ENCODE measurements around the gene TBX10. TPM values are rescaled to one million over a fixed set of nuclear protein-coding genes. Genes with fewer than 3 reads are reported as not detected.
"Not testable (repeated sequence)": the region's sequence is repeated elsewhere in the genome, so short reads cannot be mapped to it uniquely, and the experiment has no call there.

Gene TBX10
- polyA plus RNA-seq, 1 of the 3 experiments (the other 2 are of a cell fraction): not detected

DNA sequence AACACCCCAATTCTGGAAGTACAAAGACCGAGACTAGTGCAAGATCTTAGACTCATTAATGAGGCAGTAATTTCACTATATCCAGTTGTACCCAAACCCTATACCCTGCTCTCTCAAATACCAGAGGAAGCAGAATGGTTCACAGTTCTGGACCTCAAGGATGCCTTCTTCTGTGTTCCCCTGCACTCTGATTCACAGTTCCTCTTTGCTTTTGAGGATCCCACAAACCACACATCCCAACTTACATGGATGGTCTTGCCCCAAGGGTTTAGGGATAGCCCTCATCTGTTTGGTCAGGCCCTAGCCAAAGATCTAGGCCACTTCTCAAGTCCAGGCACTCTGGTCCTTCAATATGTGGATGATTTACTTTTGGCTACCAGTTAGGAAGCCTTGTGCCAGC, 15.8 kb downstream of the TBX10 start:
- DNase-seq; H3K4me2 ChIP-seq; POLR2A ChIA-PET; H3K79me2 ChIP-seq (ENCODE audit: insufficient read depth); H2AFZ ChIP-seq (ENCODE audit: low read depth); H4K20me1 ChIP-seq (ENCODE audit: insufficient read depth); CTCF ChIA-PET; H3K9me3 ChIP-seq; H3K27ac ChIP-seq (ENCODE audit: low read depth in 2 of 2, low read length in 1 of 2); H3K4me3 ChIP-seq (ENCODE audit: low read depth in 2 of 2, low read length in 1 of 2); H3K9ac ChIP-seq; H3K36me3 ChIP-seq (replicated peaks in 1 of 2; ENCODE audit: control insufficient read depth in 1 of 2, insufficient read depth in 2 of 2, low read length in 1 of 2); H3K27me3 ChIP-seq (ENCODE audit: insufficient read depth); H3F3A ChIP-seq (replicated peaks; ENCODE audit: insufficient read depth); H3K9me2 ChIP-seq; H3K4me1 ChIP-seq (ENCODE audit: control insufficient read depth in 1 of 2, insufficient read depth in 2 of 2, low read depth in 1 of 2, low read length in 1 of 2): not testable (repeated sequence)
- 91% methylated on average over 1 of the region's 1 CpG for WGBS (ENCODE audit: low lambda C conversion rate)

DNA sequence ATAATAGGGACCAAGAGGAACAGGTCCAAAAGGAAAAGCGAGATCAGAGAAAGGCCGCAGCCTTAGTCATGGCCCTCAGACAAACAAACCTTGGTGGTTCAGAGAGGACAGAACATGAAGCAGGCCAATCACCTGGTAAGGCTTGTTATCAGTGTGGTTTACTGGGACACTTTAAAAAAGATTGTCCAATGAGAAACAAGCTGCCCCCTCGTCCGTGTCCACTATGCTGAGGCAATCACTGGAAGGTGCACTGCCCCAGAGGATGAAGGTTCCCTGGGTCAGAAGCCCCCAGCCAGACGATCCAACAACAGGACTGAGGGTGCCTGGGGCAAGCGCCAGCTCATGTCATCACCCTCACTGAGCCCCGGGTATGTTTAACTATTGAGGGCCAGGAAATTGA, 16.7 kb downstream of the TBX10 start:
- H3K9ac ChIP-seq; H2AFZ ChIP-seq (ENCODE audit: low read depth); H3K4me3 ChIP-seq (ENCODE audit: low read depth in 2 of 2, low read length in 1 of 2); POLR2A ChIA-PET; H3K27ac ChIP-seq (ENCODE audit: low read depth in 2 of 2, low read length in 1 of 2); H3K4me1 ChIP-seq (ENCODE audit: control insufficient read depth in 1 of 2, insufficient read depth in 2 of 2, low read depth in 1 of 2, low read length in 1 of 2); H3K27me3 ChIP-seq (ENCODE audit: insufficient read depth); H3K9me2 ChIP-seq; H3K9me3 ChIP-seq; CTCF ChIA-PET; DNase-seq; H4K20me1 ChIP-seq (ENCODE audit: insufficient read depth); H3F3A ChIP-seq (replicated peaks; ENCODE audit: insufficient read depth); H3K79me2 ChIP-seq (ENCODE audit: insufficient read depth); H3K36me3 ChIP-seq (replicated peaks in 1 of 2; ENCODE audit: control insufficient read depth in 1 of 2, insufficient read depth in 2 of 2, low read length in 1 of 2); H3K4me2 ChIP-seq: not testable (repeated sequence)
- WGBS (ENCODE audit: low lambda C conversion rate): 57% methylated on average over 6 of the region's 7 CpGs

DNA sequence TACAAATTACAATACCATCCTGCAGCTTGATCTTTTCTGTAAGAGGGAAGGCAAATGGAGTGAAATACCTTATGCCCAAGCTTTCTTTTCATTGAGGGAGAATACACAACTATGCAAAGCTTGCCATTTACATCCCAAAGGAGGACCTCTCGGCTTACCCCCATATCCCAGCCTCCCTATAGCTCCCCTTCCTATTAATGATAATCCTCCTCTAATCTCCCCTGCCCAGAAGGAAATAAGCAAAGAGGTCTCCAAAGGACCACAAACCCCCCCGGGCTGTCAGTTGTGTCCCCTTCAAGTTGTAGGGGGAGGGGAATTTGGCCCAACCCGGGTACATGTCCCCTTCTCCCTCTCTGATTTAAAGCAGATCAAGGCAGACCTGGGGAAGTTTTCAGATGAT, 17.6 kb downstream of the TBX10 start:
- H3K27ac ChIP-seq (ENCODE audit: low read depth in 2 of 2, low read length in 1 of 2); DNase-seq; CTCF ChIA-PET; H3K9ac ChIP-seq; H3K79me2 ChIP-seq (ENCODE audit: insufficient read depth); H3K36me3 ChIP-seq (replicated peaks in 1 of 2; ENCODE audit: control insufficient read depth in 1 of 2, insufficient read depth in 2 of 2, low read length in 1 of 2); H3K9me3 ChIP-seq; H3K4me1 ChIP-seq (ENCODE audit: control insufficient read depth in 1 of 2, insufficient read depth in 2 of 2, low read depth in 1 of 2, low read length in 1 of 2); H3K4me2 ChIP-seq; H3K27me3 ChIP-seq (ENCODE audit: insufficient read depth); POLR2A ChIA-PET; H3K9me2 ChIP-seq; H3F3A ChIP-seq (replicated peaks; ENCODE audit: insufficient read depth); H4K20me1 ChIP-seq (ENCODE audit: insufficient read depth); H3K4me3 ChIP-seq (ENCODE audit: low read depth in 2 of 2, low read length in 1 of 2); H2AFZ ChIP-seq (ENCODE audit: low read depth): not testable (repeated sequence)
- WGBS (ENCODE audit: low lambda C conversion rate): 55% methylated on average over 3 of the region's 3 CpGs

DNA sequence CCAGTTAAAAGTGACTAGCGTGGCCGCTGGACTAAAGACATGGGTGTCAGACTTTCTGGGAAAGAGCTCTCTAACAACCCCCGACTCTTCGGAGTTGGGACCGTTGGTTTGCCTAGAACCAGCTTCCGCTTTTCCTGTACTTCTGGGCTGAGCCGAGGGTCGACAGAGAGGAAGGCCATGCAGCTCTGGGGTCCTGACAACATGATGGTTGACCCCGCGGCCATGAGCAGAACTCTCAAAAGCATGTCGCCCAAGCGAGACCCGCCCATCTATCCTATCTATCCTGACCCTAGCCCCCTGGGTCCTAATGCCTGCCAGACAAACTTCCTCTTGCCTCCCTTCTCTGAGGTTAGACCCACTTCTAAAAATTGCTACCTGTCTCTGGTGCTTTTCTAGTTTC, 18.9 kb downstream of the TBX10 start:
- H3K9ac ChIP-seq; H3K79me2 ChIP-seq (ENCODE audit: insufficient read depth); H4K20me1 ChIP-seq (ENCODE audit: insufficient read depth); H3K4me1 ChIP-seq (ENCODE audit: control insufficient read depth in 1 of 2, insufficient read depth in 2 of 2, low read depth in 1 of 2, low read length in 1 of 2); H2AFZ ChIP-seq (ENCODE audit: low read depth); H3K27ac ChIP-seq (ENCODE audit: low read depth in 2 of 2, low read length in 1 of 2); H3F3A ChIP-seq (replicated peaks; ENCODE audit: insufficient read depth); H3K9me3 ChIP-seq; DNase-seq; H3K4me3 ChIP-seq (ENCODE audit: low read depth in 2 of 2, low read length in 1 of 2); H3K27me3 ChIP-seq (ENCODE audit: insufficient read depth); H3K36me3 ChIP-seq (replicated peaks in 1 of 2; ENCODE audit: control insufficient read depth in 1 of 2, insufficient read depth in 2 of 2, low read length in 1 of 2); H3K4me2 ChIP-seq; POLR2A ChIA-PET; H3K9me2 ChIP-seq: not testable (repeated sequence)
- CTCF ChIA-PET: interaction anchor here (1.2 to 1.3 kb wide), 2 partner anchors 8 to 10 kb away, joined by 3 to 7 read pairs; partner anchors contain the start of gene NUDT8
- 55% methylated on average over 6 of the region's 13 CpGs for WGBS (ENCODE audit: low lambda C conversion rate)

DNA sequence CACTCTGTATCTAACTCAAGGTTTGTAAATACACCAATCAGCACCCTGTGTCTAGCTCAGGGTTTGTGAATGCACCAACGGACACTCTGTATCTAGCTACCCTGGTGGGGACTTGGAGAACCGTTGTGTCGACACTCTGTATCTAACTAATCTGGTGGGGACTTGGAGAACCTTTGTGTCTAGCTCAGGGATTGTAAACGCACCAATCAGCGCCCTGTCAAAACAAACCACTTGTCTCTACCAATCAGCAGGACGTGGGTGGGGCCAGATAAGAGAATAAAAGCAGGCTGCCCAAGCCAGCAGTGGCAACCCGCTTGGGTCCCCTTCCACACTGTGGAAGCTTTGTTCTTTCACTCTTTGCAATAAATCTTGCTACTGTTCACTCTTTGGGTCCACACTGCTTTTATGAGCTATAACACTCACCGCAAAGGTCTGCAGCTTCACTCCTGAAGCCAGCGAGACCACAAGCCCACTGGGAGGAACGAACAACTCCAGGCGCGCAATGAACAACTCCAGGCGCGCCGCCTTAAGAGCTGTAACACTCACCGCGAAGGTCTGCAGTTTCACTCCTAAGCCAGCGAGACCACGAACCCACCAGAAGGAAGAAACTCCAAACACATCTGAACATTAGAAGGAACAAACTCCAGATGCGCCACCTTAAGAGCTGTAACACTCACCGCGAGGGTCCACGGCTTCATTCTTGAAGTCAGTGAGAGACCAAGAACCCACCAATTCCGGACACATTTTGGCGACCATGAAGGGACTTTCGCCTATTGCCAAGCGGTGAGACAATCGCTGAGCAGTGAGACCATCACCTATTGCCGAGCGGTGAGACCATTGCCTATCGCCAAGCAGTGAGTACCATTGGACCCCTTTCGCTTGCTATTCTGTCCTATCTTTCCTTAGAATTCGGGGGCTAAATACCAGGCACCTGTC, 19.6 kb downstream of the TBX10 start:
- H3K9me2 ChIP-seq; H2AFZ ChIP-seq (ENCODE audit: low read depth); POLR2A ChIA-PET; H3K36me3 ChIP-seq (replicated peaks in 1 of 2; ENCODE audit: control insufficient read depth in 1 of 2, insufficient read depth in 2 of 2, low read length in 1 of 2); H3K4me2 ChIP-seq; H3K9me3 ChIP-seq; H4K20me1 ChIP-seq (ENCODE audit: insufficient read depth); H3K27me3 ChIP-seq (ENCODE audit: insufficient read depth); H3K27ac ChIP-seq (ENCODE audit: low read depth in 2 of 2, low read length in 1 of 2); H3K4me1 ChIP-seq (ENCODE audit: control insufficient read depth in 1 of 2, insufficient read depth in 2 of 2, low read depth in 1 of 2, low read length in 1 of 2); H3K9ac ChIP-seq; DNase-seq; H3F3A ChIP-seq (replicated peaks; ENCODE audit: insufficient read depth); H3K79me2 ChIP-seq (ENCODE audit: insufficient read depth); H3K4me3 ChIP-seq (ENCODE audit: low read depth in 2 of 2, low read length in 1 of 2): not testable (repeated sequence)
- 78% methylated on average over 32 of the region's 33 CpGs for WGBS (ENCODE audit: low lambda C conversion rate)
- CTCF ChIA-PET: interaction anchor here (1.2 to 1.3 kb wide), 2 partner anchors 9 to 11 kb away, joined by 3 to 7 read pairs; partner anchors contain the start of gene NUDT8

DNA sequence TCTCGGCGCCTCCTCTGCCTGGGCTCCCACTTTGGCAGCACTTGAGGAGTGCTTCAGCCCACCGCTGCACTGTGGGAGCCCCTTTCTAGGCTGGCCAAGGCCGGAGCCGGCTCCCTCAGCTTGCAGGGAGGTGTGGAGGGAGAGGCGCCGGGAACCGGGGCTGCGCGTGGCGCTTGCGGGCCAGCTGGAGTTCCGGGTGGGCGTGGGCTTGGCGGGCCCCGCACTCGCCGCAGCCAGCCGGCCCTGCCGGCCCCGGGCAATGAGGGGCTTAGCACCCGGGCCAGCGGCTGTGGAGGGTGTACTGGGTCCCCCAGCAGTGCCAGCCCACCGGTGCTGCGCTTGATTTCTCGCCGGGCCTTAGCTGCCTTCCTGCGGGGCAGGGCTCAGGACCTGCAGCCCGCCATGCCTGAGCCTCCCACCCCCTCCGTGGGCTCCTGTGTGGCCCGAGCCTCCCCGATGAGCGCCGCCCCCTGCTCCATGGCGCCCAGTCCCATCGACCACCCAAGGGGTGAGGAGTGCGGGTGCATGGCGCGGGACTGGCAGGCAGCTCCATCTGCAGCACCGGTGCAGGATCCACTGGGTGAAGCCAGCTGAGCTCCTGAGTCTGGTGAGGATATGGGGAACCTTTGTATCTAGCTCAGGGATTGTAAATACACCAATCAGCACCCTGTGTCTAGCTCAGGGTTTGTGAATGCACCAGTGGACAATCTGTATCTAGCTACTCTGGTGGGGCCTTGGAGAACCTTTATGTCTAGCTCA, 20.5 kb downstream of the TBX10 start:
- H3K27me3 ChIP-seq (ENCODE audit: insufficient read depth); DNase-seq; H3K36me3 ChIP-seq (replicated peaks in 1 of 2; ENCODE audit: control insufficient read depth in 1 of 2, insufficient read depth in 2 of 2, low read length in 1 of 2); H3K9me3 ChIP-seq; H3K79me2 ChIP-seq (ENCODE audit: insufficient read depth); H3K9ac ChIP-seq; H3K9me2 ChIP-seq; H3K4me2 ChIP-seq; H4K20me1 ChIP-seq (ENCODE audit: insufficient read depth); H3K4me3 ChIP-seq (ENCODE audit: low read depth in 2 of 2, low read length in 1 of 2); H2AFZ ChIP-seq (ENCODE audit: low read depth); H3F3A ChIP-seq (replicated peaks; ENCODE audit: insufficient read depth); POLR2A ChIA-PET; H3K4me1 ChIP-seq (ENCODE audit: control insufficient read depth in 1 of 2, insufficient read depth in 2 of 2, low read depth in 1 of 2, low read length in 1 of 2); H3K27ac ChIP-seq (ENCODE audit: low read depth in 2 of 2, low read length in 1 of 2): not testable (repeated sequence)
- WGBS (ENCODE audit: low lambda C conversion rate): 71% methylated on average over 13 of the region's 40 CpGs
- CTCF ChIA-PET: interaction anchor here (1.2 to 7.1 kb wide), 2 partner anchors 10 kb away, joined by 7 to 107 read pairs; partner anchors contain the start of gene NUDT8
